Esophagus squamous epithelium (tissue), 5 donors: ENCODE data around the gene NTF4. TPM values are rescaled to one million over a fixed set of nuclear protein-coding genes. Genes with fewer than 3 reads are reported as not detected.
A peak's percentile ranks its signal among the peaks of the same experiment; 100 is the strongest.
"Not testable (repeated sequence)": the region's sequence is repeated elsewhere in the genome, so short reads cannot be mapped to it uniquely, and the experiment has no call there.

Experiments used
- DNase-seq: peaks from one replicate; lab custom pipeline; 2025; lab: John Stamatoyannopoulos, UW
- H3K27ac ChIP-seq, 4 donors: fragments of 200-600 bp; sonication (generic); one replicate each; pipeline ENCODE4 v1.5.1; 2016 to 2019; ENCODE audit warnings: mild to moderate bottlenecking in 1 of 4
- H3K27me3 ChIP-seq, 4 donors: fragments of 200-600 bp; sonication (generic); 1 replicate in 3 of 4; 2 replicates in 1 of 4; pipeline versions ENCODE4 v1.5.1 to v1.6.0; 2017 to 2021; ENCODE audit warnings: antibody characterized with exemption in 1 of 4
- H3K36me3 ChIP-seq, 3 donors: fragments of 200-600 bp; sonication (generic); one replicate each; pipeline ENCODE4 v1.5.1; 2016 to 2019
- H3K4me1 ChIP-seq, 3 donors: fragments of 200-600 bp; sonication (generic); one replicate each; pipeline ENCODE4 v1.5.1; 2017 to 2019
- H3K4me3 ChIP-seq, 4 donors: fragments of 200-600 bp; sonication (generic); 1 replicate in 3 of 4; 2 replicates in 1 of 4; pipeline ENCODE4 v1.5.1; 2016 to 2019; ENCODE audit warnings: mild to moderate bottlenecking in 2 of 4, moderate library complexity in 1 of 4
- H3K9me3 ChIP-seq, 3 donors: fragments of 200-600 bp; sonication (generic); one replicate each; pipeline ENCODE4 v1.5.1; 2016 to 2019
- POLR2A ChIP-seq, 4 donors: fragments of 450-650 bp; IDR thresholded peaks; one replicate each; pipeline ENCODE4 v1.6.1; 2017; ENCODE audit warnings: antibody characterized with exemption in 4 of 4, mild to moderate bottlenecking in 4 of 4, moderate library complexity in 3 of 4
- WGBS, 2 donors: methylation state at CpG; one replicate each; pipeline ENCODE4 v1.1.5; 2018; 5-methylcytosine and 5-hydroxymethylcytosine counted together
- intact Hi-C: fragments of 100-400 bp; cut with DNase I; formaldehyde crosslinking; loops from one replicate; pipeline ENCODE4 v1.15.0; 2022
- total RNA-seq, 4 donors: library from RNA; depleted of rRNA; stranded (reverse); fragments of >200 nt; gene quantifications; one replicate each; pipeline ENCODE4 v1.1.0, GENCODE V29; 2016
- TF ChIP-seq, protein P1 (sequence below), 6 experiments: fragments of 450-650 bp in 4 of 6; fragments of 200-600 bp in 2 of 6; sonication (generic) in 2 of 6; IDR thresholded peaks; one replicate each; pipeline ENCODE4 v1.5.1; 2016 to 2019; ENCODE audit warnings: antibody characterized with exemption in 6 of 6, mild to moderate bottlenecking in 4 of 6, moderate library complexity in 4 of 6
- donor health status: DM: yes; HTN: yes; CAD: no.

Gene NTF4
- total RNA-seq, 4 donors from 2014 or later = 1.2 to 5.3 (median 2.0) TPM

DNA sequence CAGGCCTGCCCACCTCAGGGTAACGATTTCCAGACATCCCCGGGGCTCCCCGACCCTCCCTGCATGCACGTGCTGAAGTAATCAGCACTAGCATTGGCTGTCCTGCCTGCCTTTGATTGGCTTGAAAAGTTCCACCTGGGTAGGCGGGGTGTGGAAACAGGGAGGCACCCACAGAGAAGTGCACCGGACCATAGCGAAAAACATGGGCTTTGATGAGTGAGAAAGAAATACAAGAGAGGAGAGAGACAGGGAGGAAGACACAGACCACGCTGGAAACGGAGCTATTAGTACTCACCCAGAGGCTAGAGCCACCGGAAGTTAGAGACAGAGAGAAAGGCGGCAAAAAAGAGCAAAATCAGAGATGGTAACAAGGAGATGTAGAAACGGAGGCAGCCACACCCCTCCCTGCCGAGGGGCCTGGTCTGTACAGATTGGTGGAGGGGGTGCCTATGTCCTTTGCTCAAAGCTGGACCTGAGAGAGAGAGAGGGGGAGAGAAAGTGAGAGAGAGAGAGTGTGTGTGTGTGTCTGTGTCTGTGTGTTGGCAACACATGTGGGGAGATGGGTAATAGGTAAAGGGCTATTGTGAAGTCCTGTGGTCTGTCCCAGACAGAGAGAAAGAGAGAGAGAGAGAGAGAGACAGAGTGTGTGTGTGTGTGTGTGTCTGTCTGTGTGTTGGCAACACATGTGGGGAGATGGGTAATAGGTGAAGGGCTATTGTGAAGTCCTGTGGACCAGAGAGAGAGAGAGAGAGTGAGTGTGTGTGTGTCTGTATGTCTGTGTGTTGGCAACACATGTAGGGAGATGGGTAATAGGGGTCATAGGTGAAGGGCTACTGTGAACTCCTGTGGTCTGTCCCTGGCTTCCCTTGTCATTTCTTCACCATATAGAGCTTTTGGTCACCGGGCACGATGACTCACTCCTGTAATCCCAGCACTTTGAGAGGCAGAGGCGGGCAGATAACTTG, 43.4 kb downstream of the NTF4 start:
- TF ChIP-seq, protein P1, sequence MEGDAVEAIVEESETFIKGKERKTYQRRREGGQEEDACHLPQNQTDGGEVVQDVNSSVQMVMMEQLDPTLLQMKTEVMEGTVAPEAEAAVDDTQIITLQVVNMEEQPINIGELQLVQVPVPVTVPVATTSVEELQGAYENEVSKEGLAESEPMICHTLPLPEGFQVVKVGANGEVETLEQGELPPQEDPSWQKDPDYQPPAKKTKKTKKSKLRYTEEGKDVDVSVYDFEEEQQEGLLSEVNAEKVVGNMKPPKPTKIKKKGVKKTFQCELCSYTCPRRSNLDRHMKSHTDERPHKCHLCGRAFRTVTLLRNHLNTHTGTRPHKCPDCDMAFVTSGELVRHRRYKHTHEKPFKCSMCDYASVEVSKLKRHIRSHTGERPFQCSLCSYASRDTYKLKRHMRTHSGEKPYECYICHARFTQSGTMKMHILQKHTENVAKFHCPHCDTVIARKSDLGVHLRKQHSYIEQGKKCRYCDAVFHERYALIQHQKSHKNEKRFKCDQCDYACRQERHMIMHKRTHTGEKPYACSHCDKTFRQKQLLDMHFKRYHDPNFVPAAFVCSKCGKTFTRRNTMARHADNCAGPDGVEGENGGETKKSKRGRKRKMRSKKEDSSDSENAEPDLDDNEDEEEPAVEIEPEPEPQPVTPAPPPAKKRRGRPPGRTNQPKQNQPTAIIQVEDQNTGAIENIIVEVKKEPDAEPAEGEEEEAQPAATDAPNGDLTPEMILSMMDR (IDR thresholded peaks at IDR 0.05) = no peak
- no peak for TF ChIP-seq POLR2A (IDR thresholded peaks at IDR 0.05)
- Histone ChIP-seq H3K9me3 (no peaks in the 10 kb centered on the region), H3K27ac (no peak overlapping the region), H3K36me3 (peaks cover 0 to 7% (median 2%) of the 10 kb centered on the region in 3 donors), H3K4me1 (peaks cover 0 to 35% (median 20%) of the 10 kb centered on the region in 3 donors), H3K4me3 (no peak overlapping the region), H3K27me3 (peaks cover 0 to 41% (median 0%) of the 10 kb centered on the region in 4 donors)
- intact Hi-C loops = no loop called here
- no peak for DNase-seq
- 19 to 34% methylated on average over 12 to 13 of the region's 16 CpGs for WGBS, 2 donors

DNA sequence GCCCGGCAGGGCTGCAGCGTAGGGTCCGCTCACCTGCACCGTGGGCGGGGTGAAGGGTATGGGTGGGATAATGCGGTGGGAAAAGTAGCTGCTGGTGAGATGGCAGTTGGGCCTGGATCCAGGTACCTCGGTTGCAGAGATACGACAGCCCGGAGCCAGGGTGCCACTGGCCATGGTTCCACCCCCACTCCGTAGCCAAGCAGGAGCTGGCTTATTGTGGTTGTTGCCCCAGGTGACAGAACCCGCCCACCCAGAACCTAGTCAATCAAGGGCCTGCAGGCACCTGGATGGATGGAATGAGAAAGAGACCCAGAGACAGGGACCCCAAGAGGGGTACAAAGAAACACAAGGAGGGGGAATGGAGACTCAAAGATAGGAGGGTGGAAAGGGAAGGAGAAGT, 44.3 kb downstream of the NTF4 start:
- no peak for DNase-seq
- intact Hi-C loops = no loop called here
- WGBS, 2 donors = 73 to 80% methylated on average over 1 to 10 of the region's 11 CpGs
- peaks cover 0 to 16% (median 5%) of the 10 kb centered on the region in 3 donors for H3K36me3 ChIP-seq
- H3K27ac ChIP-seq = no peak overlapping the region
- TF ChIP-seq, protein P1 (IDR thresholded peaks at IDR 0.05) = no peak
- TF ChIP-seq POLR2A (IDR thresholded peaks at IDR 0.05) = no peak
- peaks cover 0 to 38% (median 0%) of the 10 kb centered on the region in 4 donors for H3K27me3 ChIP-seq
- H3K9me3 ChIP-seq = no peaks in the 10 kb centered on the region
- no peak overlapping the region for H3K4me3 ChIP-seq
- peaks cover 0 to 35% (median 20%) of the 10 kb centered on the region in 3 donors for H3K4me1 ChIP-seq

DNA sequence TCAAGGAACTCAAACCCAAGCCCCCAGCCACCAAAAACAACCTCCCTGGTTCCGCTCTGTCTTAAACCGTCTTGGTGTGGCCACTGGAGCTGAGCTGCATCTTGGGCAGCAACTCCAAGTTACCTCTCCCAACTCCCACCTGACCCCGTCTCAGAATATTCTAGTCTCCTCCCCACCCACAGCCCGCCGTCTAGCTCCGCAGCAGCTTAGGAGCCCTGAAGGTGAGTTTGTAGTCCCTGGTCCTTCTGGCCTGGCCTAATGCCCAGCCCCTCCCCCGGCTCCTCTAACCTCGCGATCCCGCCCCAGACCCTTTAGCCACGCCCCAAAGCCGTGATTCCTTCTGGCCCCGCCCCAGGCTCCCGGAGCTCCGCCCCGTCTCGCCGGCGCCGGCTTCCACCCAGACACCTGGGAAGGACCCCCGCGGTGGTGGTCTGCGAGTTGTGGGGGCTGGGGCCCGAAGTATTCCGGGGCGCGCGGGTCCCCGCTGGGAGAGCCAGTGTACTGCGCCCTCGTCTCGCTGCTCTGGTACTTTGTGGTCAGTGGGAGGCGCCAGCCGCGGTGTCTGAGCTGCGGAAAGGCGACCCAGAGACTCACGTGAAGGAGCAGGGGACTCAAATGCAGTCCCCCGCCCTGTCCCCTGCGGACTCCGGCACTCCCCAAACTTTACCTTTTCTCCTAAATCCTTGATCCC, 45.2 kb downstream of the NTF4 start:
- intact Hi-C loops = no loop called here
- H3K4me3 ChIP-seq = peak overlapping the region; percentile 21 to 68 (median 48)
- no peak overlapping the region for H3K27ac ChIP-seq
- WGBS, 2 donors = 17 to 36% methylated on average over 12 to 23 of the region's 41 CpGs
- TF ChIP-seq POLR2A (IDR thresholded peaks at IDR 0.05) = no peak
- TF ChIP-seq, protein P1 (IDR thresholded peaks at IDR 0.05) = no peak
- peaks cover 0 to 35% (median 20%) of the 10 kb centered on the region in 3 donors for H3K4me1 ChIP-seq
- no peak for DNase-seq
- H3K27me3 ChIP-seq = peaks cover 0 to 38% (median 0%) of the 10 kb centered on the region in 4 donors
- H3K9me3 ChIP-seq = no peaks in the 10 kb centered on the region
- peaks cover 0 to 25% (median 5%) of the 10 kb centered on the region in 3 donors for H3K36me3 ChIP-seq

DNA sequence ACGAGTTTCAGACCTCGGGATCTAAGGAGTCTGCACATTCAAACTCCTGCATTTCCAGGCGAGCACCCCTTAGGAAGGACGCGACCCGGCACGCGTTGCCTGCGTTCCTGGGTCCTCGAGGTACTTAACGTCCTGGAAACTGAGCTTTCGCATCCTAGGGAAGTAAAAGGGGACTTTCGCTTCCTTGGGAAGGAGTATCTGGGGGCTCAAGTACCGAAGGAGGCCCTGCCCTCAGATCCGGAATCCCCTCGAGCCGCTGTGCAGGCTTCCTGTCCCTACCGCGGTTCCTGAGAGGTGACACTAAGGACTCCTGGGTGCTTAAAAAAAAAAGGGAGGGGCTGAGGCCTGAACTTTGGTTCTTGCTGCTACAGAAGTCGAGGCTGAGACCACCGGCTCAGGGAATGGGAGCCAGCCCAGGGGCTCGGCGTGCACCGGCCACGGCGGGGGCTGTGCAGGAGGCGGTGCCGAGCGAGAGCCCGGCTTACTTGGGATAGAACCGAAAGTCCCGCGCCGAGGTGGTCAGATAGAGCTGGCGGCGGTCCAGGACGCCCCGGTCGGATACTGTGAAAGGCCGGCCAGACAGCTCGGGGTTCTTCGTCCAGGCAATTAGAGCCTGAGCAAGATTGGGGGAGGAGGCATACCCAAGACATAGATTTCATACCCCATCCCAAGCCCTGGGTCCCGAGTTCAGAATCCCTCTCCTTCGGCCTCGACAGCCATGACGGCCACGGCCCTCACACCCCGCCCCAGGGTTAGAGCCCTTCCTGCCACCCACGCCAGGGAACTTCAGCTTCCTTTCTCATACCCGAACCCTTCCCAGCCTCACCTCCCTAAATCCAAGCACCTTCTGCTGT, 46.0 kb downstream of the NTF4 start:
- WGBS, 2 donors = 1 to 13% methylated on average over 25 to 27 of the region's 50 CpGs
- intact Hi-C loops = not testable (repeated sequence)

More for the DNA sequence above, 46.0 kb downstream of the NTF4 start:
- peaks cover 0 to 38% (median 0%) of the 10 kb centered on the region in 4 donors for H3K27me3 ChIP-seq
- H3K4me1 ChIP-seq = peaks cover 0 to 35% (median 20%) of the 10 kb centered on the region in 3 donors
- not testable (repeated sequence) for H3K9me3 ChIP-seq, DNase-seq, H3K27ac ChIP-seq
- peaks cover 0 to 33% (median 5%) of the 10 kb centered on the region in 3 donors for H3K36me3 ChIP-seq
- H3K4me3 ChIP-seq = peak overlapping the region; percentile 21 to 68 (median 48)
